ENCODE results near the gene PCDHGC4.

PCDHGC4 gene

DNA sequence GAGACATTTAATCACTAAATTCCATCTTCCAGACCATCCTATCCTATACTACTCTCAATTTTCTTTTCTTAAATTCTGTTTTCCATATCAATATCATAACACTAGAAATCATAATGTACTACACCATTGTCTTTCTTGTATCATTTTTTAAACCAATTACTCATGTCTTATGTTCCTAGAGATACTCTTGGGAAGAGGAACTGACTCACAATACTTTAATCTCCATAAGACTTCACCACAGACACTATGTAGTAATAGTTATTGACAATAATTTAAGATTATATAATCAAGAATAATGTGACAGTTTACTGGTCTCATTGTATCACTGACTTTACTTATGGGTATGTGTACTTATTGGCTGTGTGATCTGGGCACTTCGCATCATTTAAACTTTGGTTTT lies 47.9 kb downstream of the PCDHGC4 start:
- no peak for DNase-seq

DNA sequence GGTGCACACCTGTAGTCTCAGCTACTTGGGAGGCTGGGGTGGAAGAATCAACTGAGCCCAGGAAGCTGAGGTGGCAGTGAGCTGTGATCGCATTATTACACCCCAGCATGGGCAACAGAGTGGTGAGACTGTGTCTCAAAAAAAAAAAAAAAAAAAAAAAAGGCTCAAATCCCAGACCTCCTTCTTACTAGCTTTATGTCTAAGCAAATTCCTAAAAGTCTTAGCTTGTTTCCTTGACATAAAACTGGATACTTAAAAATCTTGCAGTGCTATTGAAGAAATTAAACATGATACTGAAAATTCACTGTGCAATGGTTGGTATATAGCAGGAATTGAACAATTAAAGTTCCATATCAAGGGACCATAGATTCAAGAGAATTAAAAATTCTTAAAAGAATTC lies 49.1 kb downstream of the PCDHGC4 start:
- no peak for DNase-seq

DNA sequence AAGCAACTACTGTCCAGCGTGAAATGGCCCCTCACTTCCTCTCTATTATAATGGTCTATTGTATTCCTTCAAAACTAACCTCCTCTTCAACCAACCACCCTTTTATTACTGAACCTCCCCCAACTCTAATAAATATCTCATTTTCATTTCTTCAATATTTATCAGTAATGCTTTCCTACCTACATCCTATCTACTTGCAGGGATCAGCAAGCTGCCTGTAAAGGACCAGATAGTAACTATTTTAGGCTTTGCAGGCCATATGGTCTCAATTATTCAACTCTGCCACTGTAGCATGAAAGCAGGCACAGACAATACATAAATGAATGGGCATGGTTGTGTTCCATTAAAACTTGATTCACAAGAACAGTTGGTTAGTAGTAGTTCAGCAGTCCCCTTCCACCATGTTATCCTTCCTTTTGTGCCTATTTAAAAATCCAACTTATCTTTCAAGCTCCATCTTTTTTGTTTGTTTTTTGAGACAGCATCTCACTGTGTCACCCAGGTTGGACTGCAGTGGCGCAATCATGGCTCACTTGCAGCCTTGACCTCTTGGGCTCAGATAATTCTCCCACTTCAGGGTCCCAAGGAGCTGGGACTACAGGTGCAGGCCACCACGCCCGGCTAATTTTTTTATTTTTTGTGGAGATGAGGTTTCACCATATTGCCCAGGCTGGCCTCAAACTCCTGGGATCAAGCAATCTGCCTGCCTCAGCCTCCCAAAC lies 49.8 kb downstream of the PCDHGC4 start:
- DNase-seq: no peak

Data from femur (tissue), 1 donor.